Measurements from ENCODE around the gene MCM6.
"Not testable (repeated sequence)": the region's sequence is repeated elsewhere in the genome, so short reads cannot be mapped to it uniquely, and the experiment has no call there.

MCM6 gene

GRCh38 chr2:135876066-135876711 lies at the start of gene MCM6:
Gene MCM6 (minus strand): TSS chr2:135876443. CDS start chr2:135876365, 78 bp downstream.
- DNase-seq: peak; percentile 99

- DNase-seq: no peak
Measured at GRCh38 chr2:135925571-135925970, 49.3 kb upstream of the MCM6 start.

GRCh38 chr2:135916207-135916606 lies 40.0 kb upstream of the MCM6 start:
- no peak for DNase-seq

- DNase-seq: no peak
Measured at GRCh38 chr2:135914485-135914884, 38.2 kb upstream of the MCM6 start.

- no peak for DNase-seq
Measured at GRCh38 chr2:135913727-135914365, 37.6 kb upstream of the MCM6 start.

GRCh38 chr2:135909976-135910375 lies 33.7 kb upstream of the MCM6 start:
- no peak for DNase-seq

GRCh38 chr2:135905679-135906078 lies 29.4 kb upstream of the MCM6 start:
- no peak for DNase-seq

GRCh38 chr2:135904341-135904989 lies 28.2 kb upstream of the MCM6 start:
- DNase-seq: no peak

GRCh38 chr2:135903650-135904049 lies 27.4 kb upstream of the MCM6 start:
- no peak for DNase-seq

GRCh38 chr2:135899567-135899966 lies 23.3 kb upstream of the MCM6 start:
- no peak for DNase-seq

GRCh38 chr2:135898234-135898786 lies 22.1 kb upstream of the MCM6 start:
- DNase-seq: no peak

- DNase-seq: no peak
Measured at GRCh38 chr2:135894930-135895329, 18.7 kb upstream of the MCM6 start.

GRCh38 chr2:135893374-135893794 lies 17.1 kb upstream of the MCM6 start:
- DNase-seq: no peak

- DNase-seq: no peak
Measured at GRCh38 chr2:135890835-135891234, 14.6 kb upstream of the MCM6 start.

- no peak for DNase-seq
Measured at GRCh38 chr2:135890149-135890548, 13.9 kb upstream of the MCM6 start.

GRCh38 chr2:135888587-135888986 lies 12.3 kb upstream of the MCM6 start:
- DNase-seq: not testable (repeated sequence)

GRCh38 chr2:135885709-135886108 lies 9.5 kb upstream of the MCM6 start:
- no peak for DNase-seq

GRCh38 chr2:135882415-135882814 lies 6.2 kb upstream of the MCM6 start:
- DNase-seq: no peak

GRCh38 chr2:135876770-135877169 lies 527 bp upstream of the MCM6 start:
- DNase-seq: not testable (repeated sequence)

- DNase-seq: peak; percentile 80
Measured at GRCh38 chr2:135875491-135876065, 665 bp downstream of the MCM6 start.

GRCh38 chr2:135874777-135875365 lies 1.4 kb downstream of the MCM6 start:
- DNase-seq: no peak

- DNase-seq: no peak
Measured at GRCh38 chr2:135870571-135870970, 5.7 kb downstream of the MCM6 start.

GRCh38 chr2:135863233-135863632 lies 13.0 kb downstream of the MCM6 start:
- no peak for DNase-seq

Data from stimulated activated naive CD4-positive, alpha-beta T cell treated with Interleukin-2 at 50 U/mL for 16 hours (primary cell).